DMS79 treated with DMSO at 0.1 percent for 48 hours (cell line): ENCODE data around the gene VPS37C.

Source experiments
- DNase-seq: peaks from one replicate; lab custom pipeline; 2025; lab: John Stamatoyannopoulos, UW

The VPS37C gene

DNA sequence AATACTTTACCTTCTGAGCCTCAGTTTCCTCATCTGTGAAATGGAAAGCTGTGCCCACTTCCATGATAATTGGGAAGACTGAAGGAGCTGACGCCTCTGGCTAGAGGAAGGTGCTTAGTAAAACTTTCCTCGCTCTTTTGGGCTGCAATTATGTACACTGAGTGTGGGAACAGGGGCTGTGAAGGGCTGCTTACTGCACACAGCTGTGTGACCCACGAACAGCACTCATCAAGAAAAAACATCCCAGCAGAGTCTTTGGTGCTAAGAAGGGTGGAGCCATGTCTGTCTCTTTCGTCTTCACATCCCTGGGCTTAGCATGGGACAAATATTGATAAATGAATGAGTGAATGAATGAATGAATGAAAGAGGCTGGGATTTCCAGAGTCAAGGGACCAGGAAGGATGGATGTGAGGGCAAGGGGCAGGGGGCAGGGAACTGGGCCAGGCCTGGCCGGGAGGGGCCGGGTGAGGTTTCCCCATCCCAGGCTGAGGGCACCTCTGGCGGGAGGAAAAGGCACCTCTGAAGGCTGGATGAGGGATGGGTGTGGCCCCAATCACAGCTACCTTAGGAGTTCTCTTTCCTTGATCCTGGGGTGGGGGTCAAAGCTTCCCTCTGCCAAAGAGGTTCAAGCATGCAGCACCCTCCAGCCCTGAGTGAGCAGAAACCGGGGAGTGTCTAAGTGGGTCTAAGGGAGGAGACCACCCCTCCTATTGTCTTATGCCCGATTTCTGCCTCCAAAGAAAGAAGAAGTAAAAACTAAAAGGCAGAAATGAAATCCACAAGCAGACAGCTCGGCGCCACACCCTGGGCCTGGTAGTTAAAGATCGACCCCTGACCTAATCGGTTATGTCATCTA is 68.1 kb downstream of the VPS37C start:
- DNase-seq, result no peak

DNA sequence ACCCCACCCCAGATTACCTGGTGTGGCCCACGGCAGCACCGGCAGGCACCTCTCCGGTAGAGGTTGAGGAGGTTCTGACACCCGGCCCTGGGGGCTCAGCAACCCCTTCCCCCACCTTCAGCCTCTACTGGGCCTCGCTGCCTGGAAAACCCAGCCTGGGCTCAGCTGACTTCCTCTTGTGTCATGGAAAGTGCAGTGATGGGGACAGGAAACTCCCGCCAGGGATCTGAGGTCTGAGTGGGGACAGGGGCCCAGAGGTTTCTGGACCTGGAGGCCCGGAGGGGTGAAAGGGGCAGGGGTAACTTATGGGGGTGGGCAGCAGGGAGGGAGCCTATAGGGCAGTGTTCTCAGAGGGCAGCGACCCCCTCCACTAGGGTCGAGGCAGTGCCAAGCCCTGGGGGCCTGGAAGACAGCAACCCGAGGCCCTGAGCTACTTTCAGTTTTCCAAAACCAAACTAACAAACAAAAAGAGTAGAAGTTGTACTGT is 68.9 kb downstream of the VPS37C start:
- DNase-seq, result no peak

DNA sequence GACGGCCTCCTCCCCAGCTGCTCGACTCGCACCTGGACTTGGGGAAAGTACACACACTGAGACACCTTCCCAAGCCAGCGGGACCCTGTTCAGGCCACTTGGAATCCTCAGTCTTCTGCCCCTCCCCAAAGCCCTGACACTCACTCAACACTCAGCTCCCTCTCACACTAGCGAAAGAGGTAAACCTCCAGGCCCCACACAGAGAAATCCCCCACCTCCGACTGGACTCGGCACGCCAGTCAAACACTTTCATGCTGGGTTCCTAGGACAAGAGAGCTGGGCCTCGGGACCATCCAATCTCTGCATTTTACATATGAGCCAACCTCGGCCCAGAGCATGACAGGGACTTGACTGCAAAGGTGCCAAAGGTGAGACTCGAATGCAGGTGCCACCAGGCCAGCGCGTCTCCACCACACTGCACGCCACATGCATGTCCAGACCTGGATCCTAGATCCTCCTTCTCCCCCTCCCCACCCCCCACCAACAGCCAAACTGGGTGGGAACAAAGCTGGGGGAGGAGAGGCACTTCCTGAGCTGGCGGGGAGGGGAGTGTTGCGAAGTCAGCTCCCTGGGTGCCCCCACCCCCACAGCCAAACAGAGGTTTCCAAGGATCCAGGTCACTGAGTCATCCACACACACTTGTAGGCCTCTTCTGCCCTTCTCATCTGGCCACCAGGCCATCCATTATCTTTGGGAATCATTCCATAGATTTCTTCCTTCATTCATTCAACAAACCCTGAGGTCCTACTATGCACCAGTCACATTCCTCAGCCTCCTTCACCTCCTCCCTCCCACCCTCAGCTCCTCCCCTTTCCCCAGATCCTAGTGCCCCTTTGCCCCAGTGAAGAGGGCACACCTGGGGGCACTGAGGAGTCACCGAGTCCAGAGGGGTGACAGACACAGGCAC is 69.6 kb downstream of the VPS37C start:
- DNase-seq, result no peak

DNA sequence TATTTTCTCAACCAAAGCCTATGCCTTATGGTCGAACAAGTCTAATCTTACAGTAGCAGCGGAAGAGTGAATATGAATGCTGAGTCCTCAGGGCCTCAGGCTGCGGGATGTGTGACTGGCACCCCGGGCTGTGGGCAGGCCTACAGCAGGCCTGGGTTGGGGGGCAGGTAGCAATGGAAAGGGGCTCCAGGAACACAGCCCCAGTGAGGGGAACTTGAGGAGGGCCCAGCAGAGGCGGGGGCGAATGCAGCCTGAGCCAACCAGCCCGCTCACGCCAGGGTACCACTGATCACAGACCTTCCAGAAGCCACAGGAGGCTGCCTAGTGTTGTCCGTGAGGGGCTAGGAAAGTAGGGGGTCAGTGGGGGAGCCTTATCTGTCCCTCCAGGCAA is 70.2 kb downstream of the VPS37C start:
- no peak for DNase-seq

DNA sequence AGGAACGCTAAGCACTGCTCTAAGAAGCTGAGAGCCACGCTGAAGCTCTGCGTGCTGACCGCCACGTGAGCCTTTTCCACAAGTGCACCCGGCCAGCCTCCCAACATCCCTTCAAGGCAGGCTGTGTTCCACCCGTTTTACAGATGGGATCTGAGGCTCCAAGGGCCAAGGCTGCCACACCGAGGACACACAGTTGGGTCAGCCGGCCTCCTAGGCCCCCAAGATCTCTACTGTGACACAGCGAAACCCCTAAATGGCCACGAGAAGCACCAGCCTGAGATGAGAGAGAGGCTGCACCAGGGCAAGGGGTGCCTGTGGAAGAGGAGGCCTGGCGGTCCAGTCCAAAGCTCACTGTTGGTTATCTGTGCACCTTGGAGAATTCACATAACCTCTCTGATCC is 70.7 kb downstream of the VPS37C start:
- DNase-seq, result no peak

DNA sequence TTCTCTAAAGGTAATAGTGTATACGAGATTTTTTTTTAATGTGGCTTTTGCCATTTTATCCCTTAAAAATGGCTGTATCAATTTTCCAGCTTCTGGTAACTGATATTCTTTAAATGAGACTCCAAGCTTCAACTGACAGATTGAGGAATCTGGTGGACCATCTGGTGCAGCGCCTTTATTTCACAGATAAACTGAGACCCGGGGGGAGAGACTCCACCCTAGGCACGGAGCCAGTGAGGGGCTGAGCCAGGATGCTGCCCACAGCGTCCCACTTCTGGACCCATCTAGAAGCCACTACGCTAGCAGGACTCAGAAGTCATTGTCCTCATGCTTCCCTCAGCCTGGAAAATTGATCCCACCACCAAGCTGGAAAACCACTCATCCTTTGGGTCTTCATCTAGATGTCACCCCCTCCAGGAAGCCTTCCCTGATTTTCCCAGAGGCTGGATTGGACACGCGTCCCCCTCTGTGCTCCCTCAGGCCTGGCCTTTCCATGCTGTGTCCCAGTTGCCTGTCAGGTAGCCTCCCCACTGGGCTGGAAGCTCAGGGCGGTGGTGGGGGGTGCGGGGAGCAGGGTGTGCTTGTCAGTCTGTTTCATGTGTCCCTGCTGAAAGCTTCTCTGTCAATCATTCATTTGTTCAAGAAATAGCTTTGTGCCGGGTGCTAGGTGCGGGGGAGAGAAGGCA is 71.3 kb downstream of the VPS37C start:
- no peak for DNase-seq

DNA sequence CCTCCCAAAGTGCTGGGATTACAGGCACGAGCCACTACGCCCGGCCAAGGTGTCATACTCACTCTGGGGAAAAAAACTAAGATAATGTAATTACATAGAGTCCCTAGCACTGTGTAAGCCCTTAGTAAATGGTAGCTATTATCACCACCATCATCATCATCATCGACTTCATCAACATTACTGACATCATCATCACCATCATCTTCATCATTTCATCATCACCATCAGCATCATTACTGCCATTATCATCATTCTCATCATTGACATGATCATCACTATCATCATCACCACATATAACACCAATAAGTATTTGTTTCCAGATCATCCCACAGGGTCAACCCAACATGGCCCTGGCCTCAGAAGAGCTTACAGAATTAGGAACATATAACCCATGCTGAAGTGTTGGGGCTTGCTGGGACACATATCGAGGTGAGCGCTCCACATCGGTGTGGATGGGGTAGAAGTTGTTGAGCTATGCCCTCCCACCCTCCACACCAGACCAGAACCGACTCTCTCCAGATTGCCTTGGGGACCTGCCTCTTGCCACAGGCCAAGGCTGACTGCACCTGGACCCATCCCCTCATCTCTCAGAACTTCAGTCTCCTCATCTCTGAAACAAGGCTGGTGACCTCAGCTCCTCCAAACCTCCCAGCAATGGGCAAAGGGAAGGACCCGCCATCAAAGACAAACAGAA is 73.7 kb downstream of the VPS37C start:
- DNase-seq, result no peak

DNA sequence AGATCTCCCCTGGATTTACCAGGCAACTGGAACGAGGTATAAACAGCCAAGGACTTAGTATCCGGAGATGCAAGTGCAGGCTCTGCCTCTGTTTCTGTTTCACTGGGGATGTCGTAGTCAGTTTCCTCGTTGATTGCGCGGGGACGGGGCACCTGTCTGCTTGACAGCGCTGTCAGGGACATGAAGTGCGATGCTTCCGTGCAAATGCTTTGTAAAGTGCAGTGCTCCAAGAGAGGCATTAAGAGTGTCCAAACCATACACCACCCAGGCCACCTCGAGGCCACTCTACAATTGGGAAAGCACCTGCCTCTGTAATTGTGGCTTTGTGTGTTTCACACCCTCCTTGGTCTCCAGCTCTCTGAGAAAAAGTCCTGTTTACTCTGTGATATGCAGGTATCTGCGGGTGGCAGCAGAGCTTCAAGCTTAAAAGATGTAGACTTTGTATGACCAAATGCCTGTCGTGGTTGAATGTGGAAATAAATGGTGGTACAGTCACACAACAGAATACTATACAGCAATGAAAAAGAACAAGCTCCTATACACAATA is 77.6 kb downstream of the VPS37C start:
- peak; percentile 5 for DNase-seq

DNA sequence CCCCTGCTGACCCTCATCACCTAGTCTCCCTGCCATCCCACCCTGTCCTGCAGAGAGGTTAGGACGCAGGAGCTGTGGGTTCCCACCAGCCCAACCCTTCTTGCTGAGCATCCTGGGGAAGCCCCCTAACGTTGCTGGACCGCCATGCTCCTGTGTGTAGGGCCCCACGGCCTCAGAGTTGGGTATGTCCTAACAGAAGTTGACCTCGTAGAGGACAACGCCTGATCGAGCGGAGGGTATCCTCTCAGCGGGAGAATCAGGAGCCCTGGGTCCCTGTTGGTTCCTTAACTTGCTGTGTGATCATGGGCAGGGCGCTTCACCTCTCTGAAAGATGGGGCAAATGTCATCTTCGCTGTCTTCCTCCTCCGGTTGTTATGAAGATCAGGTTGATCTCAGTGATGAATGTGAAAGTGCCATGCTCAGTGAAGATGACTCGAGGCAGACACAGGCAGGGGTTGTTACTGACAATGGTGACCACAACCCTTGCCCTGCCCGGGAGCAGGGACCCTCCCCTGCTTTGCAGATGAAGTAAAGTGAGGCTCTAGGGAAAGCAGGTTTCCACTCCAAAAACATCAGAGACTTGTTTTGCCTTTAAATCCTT is 78.2 kb downstream of the VPS37C start:
- DNase-seq, result no peak

DNA sequence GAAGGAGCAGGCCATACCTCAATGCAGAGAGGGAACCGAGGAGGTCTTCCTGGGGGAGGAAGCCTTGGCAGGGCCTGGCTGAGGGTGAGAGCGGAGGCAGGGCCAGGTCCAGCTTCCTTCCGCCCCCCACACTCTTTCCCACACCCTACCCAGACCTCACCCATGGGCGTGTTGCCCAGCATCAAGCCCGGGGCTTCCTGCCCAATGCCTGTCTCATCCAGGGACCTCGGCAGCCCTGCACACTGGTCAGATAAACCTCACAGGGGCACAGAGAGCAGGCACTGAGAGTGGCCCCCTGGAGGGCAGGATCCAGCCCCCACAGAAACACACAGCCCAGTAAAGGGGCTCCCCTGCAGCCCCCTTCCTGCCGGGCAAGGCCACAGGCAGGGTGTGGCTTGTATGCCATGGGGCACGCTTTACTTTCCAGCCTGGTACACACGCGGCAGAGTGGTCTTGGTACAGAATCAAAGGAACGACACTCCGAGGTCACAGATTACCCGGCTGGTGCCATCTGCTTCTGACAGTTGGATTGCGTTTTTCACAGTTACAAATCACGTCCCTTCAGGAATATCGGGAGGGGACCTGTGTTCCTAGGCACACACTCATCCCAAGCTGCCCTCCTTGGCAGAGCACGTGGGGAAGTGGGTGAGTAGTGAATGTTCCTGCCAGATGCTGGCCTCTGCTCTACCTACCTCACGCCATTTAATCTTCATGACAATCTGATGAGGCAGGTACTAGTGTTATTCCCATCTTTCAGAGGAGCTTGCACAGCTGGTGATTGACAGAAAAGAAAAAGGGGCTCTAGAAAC is 79.0 kb downstream of the VPS37C start:
- DNase-seq, result no peak

DNA sequence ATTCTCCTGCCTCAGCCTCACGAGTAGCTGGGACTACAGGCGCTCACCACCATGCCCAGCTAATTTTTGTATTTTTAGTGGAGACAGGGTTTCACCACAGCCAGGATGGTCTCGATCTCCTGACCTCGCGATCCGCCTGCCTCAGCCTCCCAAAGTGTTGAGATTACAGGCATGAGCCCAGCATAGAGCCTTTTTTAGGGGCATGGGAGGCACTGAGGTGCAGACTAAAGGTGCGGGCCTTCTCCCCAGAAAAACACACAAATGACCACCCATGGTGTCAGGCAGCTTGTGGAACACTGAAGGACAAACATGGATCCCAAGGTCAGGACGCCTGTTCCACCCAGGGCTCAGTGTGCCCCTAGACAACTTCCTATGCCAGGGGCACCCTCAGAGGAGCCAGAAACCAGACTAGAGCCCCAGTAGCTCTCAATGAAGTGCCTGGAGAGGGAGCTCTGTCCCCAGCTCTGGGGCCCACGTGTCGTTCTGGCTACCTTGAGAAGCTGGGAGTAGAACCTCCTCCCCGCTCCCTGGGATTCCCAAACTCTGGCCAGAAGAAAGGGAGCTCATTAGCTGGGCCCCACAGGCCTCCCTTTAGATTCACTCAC is 80.1 kb downstream of the VPS37C start:
- no peak for DNase-seq

DNA sequence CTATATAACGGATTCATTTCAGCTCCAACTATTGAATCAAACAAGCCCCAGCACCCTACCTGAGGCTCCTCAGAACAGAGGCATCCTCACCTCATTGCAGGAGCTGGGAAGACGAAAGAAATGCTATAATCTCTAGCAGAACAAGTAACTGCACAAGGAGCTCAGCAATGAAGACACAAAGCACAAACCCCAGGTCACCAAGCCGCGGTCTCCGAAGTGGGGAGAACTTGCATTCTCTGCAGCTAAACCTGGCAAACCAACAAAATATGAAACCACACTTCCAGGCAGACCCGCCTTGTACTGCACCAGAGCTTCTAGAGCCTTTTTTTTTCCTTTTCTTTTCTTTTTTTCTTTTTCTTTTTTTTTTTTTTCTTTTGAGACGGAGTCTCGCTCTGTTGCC is 80.7 kb downstream of the VPS37C start:
- DNase-seq, result no peak
